Fibroblast of skin of right quadriceps (primary cell): Measurements from ENCODE around the gene KDM4B.

Experiments
- DNase-seq: peaks from one replicate; pipeline ENCODE4 v3.0.0-alpha.2; 2013

Gene KDM4B

DNA sequence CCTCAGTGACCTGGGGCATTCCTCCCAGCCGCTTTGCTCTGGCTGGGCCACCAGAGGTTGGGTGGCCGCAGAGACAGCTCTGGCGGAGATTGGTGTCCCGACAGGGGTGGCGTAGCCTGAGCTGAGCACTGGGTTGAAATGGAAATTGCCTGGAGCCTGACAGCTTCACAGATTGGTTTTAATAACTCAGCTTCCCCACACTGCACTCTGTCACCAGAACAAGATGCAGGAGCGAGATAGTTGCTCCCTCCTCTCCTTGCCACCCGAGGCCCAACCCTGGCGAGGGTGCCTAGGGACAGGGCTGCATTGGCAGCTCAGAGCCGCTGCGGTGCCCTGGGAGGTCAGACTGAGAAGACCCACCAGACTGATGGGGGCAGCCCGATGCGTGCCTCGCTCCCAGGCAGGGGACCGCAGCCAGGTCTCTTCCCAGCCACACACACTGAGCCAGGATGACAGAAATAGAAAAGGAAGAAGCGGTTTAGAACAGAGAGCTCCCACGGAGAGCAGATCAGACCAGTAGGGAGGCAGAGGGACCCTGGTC, 84.1 kb downstream of the KDM4B start:
- DNase-seq: no peak

DNA sequence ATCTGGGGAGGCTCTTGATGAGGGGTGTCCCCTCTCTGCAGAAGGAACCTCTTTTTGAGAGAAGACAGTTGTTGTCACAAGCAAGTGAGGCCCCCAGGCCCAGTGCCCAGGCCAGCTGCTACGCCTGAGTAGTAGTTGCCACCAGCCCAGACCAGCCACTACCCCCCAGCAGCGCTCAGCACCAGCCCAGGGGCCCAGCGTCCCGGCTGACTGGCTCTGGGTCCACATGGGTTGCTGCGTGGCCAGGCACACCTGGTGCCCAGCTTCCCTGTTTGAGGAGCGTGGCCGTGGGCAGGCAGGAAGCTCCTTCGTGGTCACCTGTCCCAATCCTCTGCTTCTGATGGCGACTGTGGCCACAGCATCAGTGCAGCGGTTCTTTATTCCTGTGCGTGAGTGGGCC, 84.7 kb downstream of the KDM4B start:
- no peak for DNase-seq

GRCh38 chr19:5054551-5055456, 85.9 kb downstream of the KDM4B start:
- no peak for DNase-seq

- DNase-seq: no peak
Observed at GRCh38 chr19:5055457-5055776, 86.5 kb downstream of the KDM4B start.

DNA sequence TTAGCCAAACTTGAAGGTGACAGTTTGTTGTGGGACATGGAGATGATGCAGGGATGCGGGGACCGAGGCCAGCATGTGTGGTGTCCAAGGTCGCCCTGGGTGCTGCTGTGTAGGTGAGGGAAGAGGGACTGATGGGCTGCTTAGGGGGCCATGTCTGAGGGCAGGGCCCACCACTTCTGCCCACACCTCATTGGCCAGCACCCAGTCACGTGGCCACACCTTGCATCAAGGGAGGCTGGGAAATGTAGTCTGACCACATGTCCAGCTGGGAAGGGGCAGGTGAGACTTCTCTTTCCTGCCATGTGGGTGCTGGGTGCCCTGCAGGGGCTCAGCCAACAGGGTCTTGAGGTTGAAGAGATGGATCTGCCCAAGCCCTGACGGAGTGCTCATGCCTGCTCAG, 88.9 kb downstream of the KDM4B start:
- peak; percentile 17 for DNase-seq

- peak; percentile 29 for DNase-seq
Observed at GRCh38 chr19:5058521-5059212, 89.8 kb downstream of the KDM4B start.

DNA sequence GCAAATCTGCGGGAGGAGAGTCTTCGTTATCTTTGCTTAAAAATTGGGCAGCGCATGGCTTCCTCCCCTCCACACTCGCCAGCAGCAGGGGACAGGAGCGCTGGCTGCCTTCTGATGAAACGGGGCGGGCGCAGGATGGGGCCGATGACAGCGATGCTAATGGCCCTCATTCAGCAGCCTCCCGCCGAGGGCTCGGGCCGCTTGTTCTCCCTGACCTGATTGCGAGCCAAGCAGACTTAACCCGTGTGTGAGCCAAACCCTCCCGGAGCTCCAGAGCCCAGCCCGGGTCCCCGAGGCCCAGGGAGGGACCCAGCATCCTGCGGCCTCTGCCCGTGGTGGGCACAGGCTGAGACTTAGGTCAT, 90.3 kb downstream of the KDM4B start:
- DNase-seq: no peak

- DNase-seq: no peak
Observed at GRCh38 chr19:5059793-5060192, 90.9 kb downstream of the KDM4B start.

- no peak for DNase-seq
Observed at GRCh38 chr19:5062195-5062594, 93.3 kb downstream of the KDM4B start.

- no peak for DNase-seq
Observed at GRCh38 chr19:5062799-5063198, 93.9 kb downstream of the KDM4B start.

- DNase-seq: no peak
Observed at GRCh38 chr19:5063873-5064645, 95.1 kb downstream of the KDM4B start.

DNA sequence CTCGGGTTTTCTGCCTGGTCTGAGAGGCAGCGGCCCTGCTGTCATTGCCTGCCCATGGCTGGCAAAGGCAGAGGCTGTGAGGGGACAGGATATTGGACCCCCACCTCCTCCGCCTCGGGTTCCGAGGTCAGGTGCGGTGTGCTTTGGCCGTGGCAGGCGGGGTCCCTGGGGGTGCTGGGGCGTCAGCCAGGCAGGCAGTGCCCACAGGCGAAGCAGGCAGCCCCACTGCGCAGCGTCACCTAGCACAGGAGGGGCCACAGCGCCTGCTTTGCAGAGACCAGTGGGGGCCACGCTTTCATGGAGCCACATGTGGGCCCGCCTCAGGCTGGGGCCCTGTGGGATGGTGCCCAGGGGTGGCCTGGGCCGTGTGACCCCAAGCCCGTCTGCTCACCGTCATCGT, 96.0 kb downstream of the KDM4B start:
- DNase-seq: no peak

- no peak for DNase-seq
Observed at GRCh38 chr19:5065663-5066093, 96.8 kb downstream of the KDM4B start.

DNA sequence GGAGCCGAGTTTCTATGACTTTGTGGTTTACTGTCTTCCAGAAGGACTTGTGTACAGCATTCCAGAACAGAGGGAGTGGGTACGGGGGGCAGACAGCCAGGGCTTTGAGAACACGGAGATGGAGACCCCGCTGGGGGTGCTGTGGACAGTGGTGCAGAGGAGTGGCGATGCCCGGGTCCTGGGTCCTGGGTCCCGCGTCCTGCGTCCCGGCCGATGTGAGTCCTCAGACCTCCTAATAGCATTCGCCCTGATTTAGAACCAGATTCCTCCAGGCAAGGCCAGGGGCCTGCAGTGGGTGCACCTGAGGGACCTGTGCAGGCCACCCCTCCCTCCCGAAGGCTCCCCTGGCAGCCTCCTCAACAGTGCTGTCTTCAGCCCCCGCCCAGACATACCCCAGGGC, 97.9 kb downstream of the KDM4B start:
- no peak for DNase-seq

DNA sequence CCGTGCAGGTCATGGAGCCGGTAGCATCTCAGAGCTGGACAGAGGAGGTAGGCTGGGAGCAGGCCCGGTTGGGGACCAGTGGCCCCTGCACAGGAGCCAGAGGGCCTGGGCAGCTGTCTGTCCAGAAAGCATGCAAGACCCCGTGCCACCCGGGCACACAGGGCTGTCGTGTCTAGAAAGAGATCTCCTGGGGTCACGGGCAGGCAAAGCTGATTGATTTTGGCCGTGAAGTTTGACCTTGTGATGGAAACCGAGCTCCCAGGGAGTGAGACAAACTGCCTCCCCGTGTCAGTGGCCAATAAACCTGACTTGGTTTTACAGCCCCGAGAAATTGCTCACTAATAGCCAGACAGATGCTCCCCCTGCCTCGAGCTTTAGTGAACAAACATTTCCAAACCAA, 98.8 kb downstream of the KDM4B start:
- no peak for DNase-seq

- DNase-seq: no peak
Observed at GRCh38 chr19:5068233-5069072, 99.5 kb downstream of the KDM4B start.

DNA sequence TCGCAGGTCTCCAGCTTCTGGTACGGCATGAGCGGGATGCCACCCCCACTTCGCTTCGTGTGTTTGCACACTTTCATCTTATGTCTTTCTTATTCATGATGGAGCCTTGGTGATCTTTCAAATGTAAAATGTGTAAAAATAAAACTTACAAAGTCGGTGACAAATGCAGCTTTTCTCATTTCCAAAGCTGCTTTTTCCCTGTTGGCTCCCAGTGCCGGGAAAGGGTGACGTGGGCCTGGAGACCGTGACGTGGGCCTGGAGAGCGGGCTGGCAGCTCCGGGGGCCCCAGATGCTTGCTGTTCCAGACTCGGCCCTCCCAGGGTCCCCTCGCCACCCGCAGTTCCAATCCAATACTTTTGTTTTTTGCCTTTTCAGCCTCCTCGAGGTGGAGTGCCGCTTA, 101.4 kb downstream of the KDM4B start:
- no peak for DNase-seq

GRCh38 chr19:5070930-5071329, 102.0 kb downstream of the KDM4B start:
- DNase-seq: no peak

DNA sequence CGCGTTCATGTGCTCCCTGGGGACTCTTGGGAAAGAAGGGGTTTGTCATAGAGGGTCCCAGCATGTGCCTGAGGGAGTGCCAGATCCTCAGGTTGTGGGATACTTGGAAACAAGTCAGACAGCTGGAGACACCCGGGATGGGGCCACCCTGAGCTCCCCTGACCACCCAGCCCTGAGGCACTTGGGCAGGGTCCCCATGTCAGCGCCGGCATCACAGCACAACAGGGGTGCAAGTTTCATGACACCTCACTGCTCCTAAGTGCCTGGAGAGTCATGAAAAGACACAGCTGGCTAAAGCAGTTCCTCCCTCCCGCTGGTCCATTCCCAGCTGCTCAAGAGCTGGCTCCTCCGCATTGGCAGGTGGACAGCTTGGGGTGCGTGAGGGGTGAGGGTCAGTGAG, 102.7 kb downstream of the KDM4B start:
- DNase-seq: no peak

DNA sequence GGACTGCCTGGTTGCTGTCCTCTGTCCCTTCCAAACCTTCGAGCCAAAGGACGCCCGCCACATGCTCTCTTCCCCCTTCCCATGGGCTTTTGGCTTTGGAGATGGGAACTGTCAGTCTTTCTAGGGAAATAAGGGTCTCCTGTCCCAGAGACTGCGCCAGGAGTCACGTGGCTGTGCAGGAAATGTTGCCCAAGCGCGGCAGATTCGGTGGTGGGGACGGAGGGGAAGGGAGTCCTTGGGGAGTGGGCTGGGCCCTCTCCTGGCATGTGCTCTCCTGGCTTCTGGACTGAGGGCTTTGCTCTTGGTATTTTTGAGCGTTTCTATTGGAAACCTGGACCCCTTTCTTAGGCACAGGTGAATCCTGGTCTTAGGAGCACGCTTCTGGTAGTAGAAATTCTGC, 103.2 kb downstream of the KDM4B start:
- DNase-seq: no peak

GRCh38 chr19:5073153-5073844, 104.4 kb downstream of the KDM4B start:
- no peak for DNase-seq

GRCh38 chr19:5074407-5074806, 105.5 kb downstream of the KDM4B start:
- no peak for DNase-seq
